Body of pancreas (tissue), 4 donors: Measurements from ENCODE around the gene CPSF4L. TPM values are rescaled to one million over a fixed set of nuclear protein-coding genes. Genes with fewer than 3 reads are reported as not detected.

Experiments used
- ATAC-seq: fragments of 150-250 bp; one replicate; pipeline ENCODE4 v1.9.1; 2016
- DNase-seq, 4 donors: peaks; one replicate each; pipeline ENCODE4 v3.0.0-alpha.2; 2019
- H3K27ac ChIP-seq, 4 donors: fragments of 200-600 bp; sonication (generic); 1 replicate in 3 of 4; 2 replicates in 1 of 4; pipeline versions ENCODE4 v1.5.1 to v1.6.1; 2016 to 2019; ENCODE audit warnings: mild to moderate bottlenecking in 1 of 4, mixed read lengths in 1 of 4, moderate library complexity in 1 of 4
- H3K27me3 ChIP-seq, 2 donors: fragments of 200-600 bp; sonication (generic); one replicate each; pipeline ENCODE4 v1.6.0; 2016; ENCODE audit warnings: mild to moderate bottlenecking in 1 of 2
- H3K36me3 ChIP-seq, 2 donors: fragments of 200-600 bp; sonication (generic); replicated peaks in 1 of 2; 2 replicates each; pipeline ENCODE4 v1.5.1; 2016; ENCODE audit warnings: low read depth in 2 of 2; ENCODE audit not compliant: insufficient read depth in 1 of 2
- H3K4me1 ChIP-seq: fragments of 200-600 bp; sonication (generic); one replicate; pipeline ENCODE4 v1.6.0; 2016
- H3K4me3 ChIP-seq, 2 donors: fragments of 200-600 bp; sonication (generic); 1 replicate in 1 of 2; 2 replicates in 1 of 2; pipeline ENCODE4 v1.5.1; 2016 to 2019
- H3K9me3 ChIP-seq, 3 donors: fragments of 200-600 bp; sonication (generic); 1 replicate in 2 of 3; 2 replicates in 1 of 3; pipeline ENCODE4 v1.5.1; 2016
- POLR2A ChIP-seq, 3 donors: fragments of 450-650 bp; IDR thresholded peaks; one replicate each; pipeline ENCODE4 v1.6.1; 2016; ENCODE audit warnings: antibody characterized with exemption in 3 of 3, mild to moderate bottlenecking in 2 of 3
- WGBS, 2 donors: methylation state at CpG; one replicate each; pipeline ENCODE4 v1.1.5; 2017; 5-methylcytosine and 5-hydroxymethylcytosine counted together
- intact Hi-C: fragments of 100-400 bp; cut with DNase I; formaldehyde crosslinking; loops from one replicate; pipeline ENCODE4 v1.15.1; 2023
- total RNA-seq, 2 donors: library from RNA; depleted of rRNA; stranded (reverse); fragments of >200 nt; gene quantifications; one replicate each; pipeline ENCODE4 v1.1.0, GENCODE V29; 2016
- TF ChIP-seq, protein P1 (sequence below), 7 experiments: fragments of 450-650 bp in 4 of 7; fragments of 200-600 bp in 3 of 7; sonication (generic) in 3 of 7; IDR thresholded peaks; one replicate each; pipeline ENCODE4 v1.5.1; 2016 to 2019; ENCODE audit warnings: antibody characterized with exemption in 7 of 7

Gene CPSF4L
- total RNA-seq, 2 donors from 2014 or later, result not detected

DNA sequence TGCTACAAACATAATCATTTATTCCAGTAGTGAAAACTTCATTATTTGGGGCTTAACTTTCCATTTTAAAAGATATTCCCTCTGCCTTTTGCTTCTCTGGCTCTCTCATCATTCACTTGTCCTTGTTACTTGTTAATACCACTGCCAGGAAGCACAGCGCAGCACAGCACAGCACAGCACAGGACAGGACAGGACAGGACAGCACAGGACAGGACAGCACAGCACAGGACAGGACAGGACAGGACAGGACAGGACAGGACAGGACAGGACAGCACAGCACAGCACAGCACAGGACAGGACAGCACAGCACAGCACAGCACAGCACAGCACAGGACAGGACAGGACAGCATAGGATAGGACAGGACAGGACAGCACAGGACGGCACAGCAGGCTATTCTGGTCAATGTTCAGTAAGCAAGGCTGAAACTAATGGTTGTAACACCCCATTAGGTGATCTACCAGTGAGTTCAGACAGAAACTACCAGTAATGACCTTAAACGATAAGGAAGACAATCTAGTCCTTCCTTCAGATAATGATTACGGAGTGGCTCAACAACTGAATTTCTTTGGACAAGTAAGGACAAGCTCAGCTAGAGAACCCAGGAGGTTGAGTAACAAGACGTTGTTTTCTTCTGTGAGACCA, 36.9 kb downstream of the CPSF4L start:
- H3K36me3 ChIP-seq, result no peaks in the 10 kb centered on the region
- no peak for TF ChIP-seq POLR2A (IDR thresholded peaks at IDR 0.05)
- TF ChIP-seq, protein P1, sequence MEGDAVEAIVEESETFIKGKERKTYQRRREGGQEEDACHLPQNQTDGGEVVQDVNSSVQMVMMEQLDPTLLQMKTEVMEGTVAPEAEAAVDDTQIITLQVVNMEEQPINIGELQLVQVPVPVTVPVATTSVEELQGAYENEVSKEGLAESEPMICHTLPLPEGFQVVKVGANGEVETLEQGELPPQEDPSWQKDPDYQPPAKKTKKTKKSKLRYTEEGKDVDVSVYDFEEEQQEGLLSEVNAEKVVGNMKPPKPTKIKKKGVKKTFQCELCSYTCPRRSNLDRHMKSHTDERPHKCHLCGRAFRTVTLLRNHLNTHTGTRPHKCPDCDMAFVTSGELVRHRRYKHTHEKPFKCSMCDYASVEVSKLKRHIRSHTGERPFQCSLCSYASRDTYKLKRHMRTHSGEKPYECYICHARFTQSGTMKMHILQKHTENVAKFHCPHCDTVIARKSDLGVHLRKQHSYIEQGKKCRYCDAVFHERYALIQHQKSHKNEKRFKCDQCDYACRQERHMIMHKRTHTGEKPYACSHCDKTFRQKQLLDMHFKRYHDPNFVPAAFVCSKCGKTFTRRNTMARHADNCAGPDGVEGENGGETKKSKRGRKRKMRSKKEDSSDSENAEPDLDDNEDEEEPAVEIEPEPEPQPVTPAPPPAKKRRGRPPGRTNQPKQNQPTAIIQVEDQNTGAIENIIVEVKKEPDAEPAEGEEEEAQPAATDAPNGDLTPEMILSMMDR (IDR thresholded peaks at IDR 0.05), result no peak
- no peaks in the 10 kb centered on the region for H3K27me3 ChIP-seq
- DNase-seq (no peak), ATAC-seq (no peak)
- H3K27ac ChIP-seq, result no peak overlapping the region
- intact Hi-C loops, result no loop called here
- H3K9me3 ChIP-seq, result no peaks in the 10 kb centered on the region
- peaks cover 34% of the 10 kb centered on the region for H3K4me1 ChIP-seq
- 65 to 82% methylated on average over 5 of the region's 5 CpGs for WGBS, 2 donors
- no peak overlapping the region for H3K4me3 ChIP-seq

DNA sequence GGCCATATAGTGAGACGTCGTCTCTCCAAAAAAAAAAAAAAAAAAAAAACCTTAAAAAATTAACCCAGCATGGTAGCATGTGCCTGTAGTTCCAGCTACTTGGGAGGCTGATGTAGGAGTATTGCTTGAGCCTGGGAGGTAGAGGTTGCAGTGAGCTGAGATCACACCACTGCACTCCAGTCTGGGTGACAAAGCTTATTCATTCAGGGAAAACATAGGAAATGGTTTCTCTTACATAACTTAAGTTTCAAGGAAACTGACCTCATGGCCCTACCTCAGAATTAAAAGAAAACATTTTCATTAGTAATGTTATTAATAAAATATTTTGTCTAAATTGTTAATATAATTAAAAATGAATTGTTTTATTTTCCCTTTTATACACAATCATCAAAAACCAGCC, 37.4 kb downstream of the CPSF4L start:
- Histone ChIP-seq H3K27me3 (no peaks in the 10 kb centered on the region), H3K27ac (no peak overlapping the region), H3K9me3 (no peaks in the 10 kb centered on the region), H3K4me3 (no peak overlapping the region), H3K36me3 (no peaks in the 10 kb centered on the region), H3K4me1 (peaks cover 30% of the 10 kb centered on the region)
- DNase-seq, result no peak
- 94 to 100% methylated on average over 2 of the region's 2 CpGs for WGBS, 2 donors
- no peak for TF ChIP-seq POLR2A (IDR thresholded peaks at IDR 0.05)
- TF ChIP-seq, protein P1 (IDR thresholded peaks at IDR 0.05), result no peak
- intact Hi-C loops, result no loop called here
- ATAC-seq, result no peak

DNA sequence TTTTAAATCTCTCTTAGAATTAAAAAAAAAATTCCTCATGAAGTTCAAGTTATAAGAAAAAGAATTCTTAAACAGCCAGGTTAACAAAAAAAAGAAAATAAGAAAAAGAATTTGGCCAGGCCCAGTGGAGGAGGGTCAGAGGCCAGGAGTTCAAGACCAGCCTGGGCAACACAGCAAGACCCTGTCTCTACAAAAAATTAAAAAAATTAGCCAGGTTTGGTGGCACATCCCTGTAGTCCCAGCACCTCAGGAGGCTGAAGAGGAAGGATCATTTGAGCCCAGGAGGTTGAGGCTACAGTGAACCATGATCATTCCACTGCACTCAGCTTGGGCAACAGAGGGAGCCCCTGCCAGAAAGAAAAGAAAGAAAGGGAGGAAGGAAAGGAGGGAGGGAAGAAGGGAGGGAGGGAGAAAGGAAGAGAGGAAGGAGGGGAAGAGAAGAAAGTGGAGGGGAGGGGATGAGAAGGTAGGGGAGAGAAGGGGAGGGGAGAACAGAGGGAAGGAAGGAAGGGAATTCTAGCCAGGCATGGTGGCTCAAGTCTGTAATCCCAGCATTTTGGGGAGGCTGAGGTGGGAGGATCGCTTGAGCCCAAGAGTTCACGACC, 38.0 kb downstream of the CPSF4L start:
- Histone ChIP-seq H3K36me3 (no peaks in the 10 kb centered on the region), H3K27me3 (no peaks in the 10 kb centered on the region), H3K4me1 (peaks cover 25% of the 10 kb centered on the region), H3K27ac (no peak overlapping the region), H3K4me3 (no peak overlapping the region), H3K9me3 (no peaks in the 10 kb centered on the region)
- TF ChIP-seq POLR2A (IDR thresholded peaks at IDR 0.05), result no peak
- TF ChIP-seq, protein P1 (IDR thresholded peaks at IDR 0.05), result no peak
- no peak for ATAC-seq
- DNase-seq, result no peak
- intact Hi-C loops, result no loop called here
- 86 to 96% methylated on average over 2 of the region's 2 CpGs for WGBS, 2 donors

DNA sequence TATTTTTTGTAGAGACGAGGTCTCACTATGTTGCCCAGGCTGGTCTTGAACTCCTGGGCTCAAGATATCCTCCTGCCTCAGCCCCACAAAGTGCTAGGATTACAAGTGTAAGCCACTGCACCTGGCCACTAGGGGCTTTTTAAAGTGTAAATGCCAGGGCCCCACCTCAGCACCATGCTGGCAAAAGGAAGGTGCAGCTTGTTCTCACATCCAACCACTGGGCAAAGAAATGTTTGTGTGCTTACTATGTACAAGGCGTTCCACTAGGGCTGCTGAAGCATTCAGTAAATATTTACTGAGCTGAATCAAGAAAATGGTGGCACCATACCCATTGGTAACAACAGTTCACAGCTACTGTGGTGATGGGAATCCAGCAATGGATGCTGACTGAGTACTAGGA, 46.2 kb downstream of the CPSF4L start:
- 64 to 71% methylated on average over 2 of the region's 2 CpGs for WGBS, 2 donors
- peaks cover 0 to 4% of the 10 kb centered on the region in 2 donors for H3K36me3 ChIP-seq
- no peaks in the 10 kb centered on the region for H3K27me3 ChIP-seq
- intact Hi-C loops, result no loop called here
- ATAC-seq (peak; percentile 47), DNase-seq (no peak)
- no peak overlapping the region for H3K4me3 ChIP-seq
- H3K9me3 ChIP-seq, result no peaks in the 10 kb centered on the region
- TF ChIP-seq POLR2A (IDR thresholded peaks at IDR 0.05), result no peak
- TF ChIP-seq, protein P1 (IDR thresholded peaks at IDR 0.05), result peak in 1 of 7 experiments; percentile 15
- H3K27ac ChIP-seq, result no peak overlapping the region
- peaks cover 10% of the 10 kb centered on the region for H3K4me1 ChIP-seq

DNA sequence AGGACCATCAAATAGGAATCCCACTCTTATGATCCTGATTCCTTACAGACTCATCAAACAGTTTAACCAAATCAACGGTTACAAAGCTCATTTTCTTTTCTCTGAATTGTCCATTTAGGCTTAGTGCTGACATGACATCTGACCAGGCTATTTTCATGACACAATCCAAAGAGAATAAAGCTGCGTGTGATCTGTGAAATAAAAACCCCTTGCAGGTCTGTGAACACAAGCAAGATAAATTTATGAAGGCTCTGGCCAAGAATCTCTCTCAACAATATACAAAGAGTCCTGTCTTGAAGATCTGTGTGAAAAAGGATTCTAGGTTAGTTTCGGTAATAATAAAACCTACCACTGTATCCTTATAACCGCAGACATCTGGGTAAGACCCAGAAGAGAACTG, 46.8 kb downstream of the CPSF4L start:
- no peak for ATAC-seq
- intact Hi-C loops, result no loop called here
- Histone ChIP-seq H3K9me3 (no peaks in the 10 kb centered on the region), H3K4me1 (peaks cover 10% of the 10 kb centered on the region), H3K27me3 (no peaks in the 10 kb centered on the region), H3K4me3 (no peak overlapping the region), H3K36me3 (peaks cover 0 to 4% of the 10 kb centered on the region in 2 donors), H3K27ac (no peak overlapping the region)
- no peak for DNase-seq
- TF ChIP-seq, protein P1 (IDR thresholded peaks at IDR 0.05), result no peak
- TF ChIP-seq POLR2A (IDR thresholded peaks at IDR 0.05), result no peak
- WGBS, 2 donors, result 57 to 75% methylated on average over 4 of the region's 4 CpGs
